AG09319 (cell line): ENCODE data around the gene FRA10AC1.

Source experiments
- DNase-seq: peaks from one replicate; pipeline ENCODE4 v3.0.0-alpha.2; 2010; ENCODE audit warnings: low read depth; ENCODE audit errors: extremely low read depth
- TF ChIP-seq, protein P1 (sequence below): IDR thresholded peaks from 2 replicates; pipeline ENCODE4 v1.5.1; 2011; ENCODE audit warnings: low read depth, mild to moderate bottlenecking, inconsistent platforms, low read length, moderate library complexity

Gene FRA10AC1, protein sequence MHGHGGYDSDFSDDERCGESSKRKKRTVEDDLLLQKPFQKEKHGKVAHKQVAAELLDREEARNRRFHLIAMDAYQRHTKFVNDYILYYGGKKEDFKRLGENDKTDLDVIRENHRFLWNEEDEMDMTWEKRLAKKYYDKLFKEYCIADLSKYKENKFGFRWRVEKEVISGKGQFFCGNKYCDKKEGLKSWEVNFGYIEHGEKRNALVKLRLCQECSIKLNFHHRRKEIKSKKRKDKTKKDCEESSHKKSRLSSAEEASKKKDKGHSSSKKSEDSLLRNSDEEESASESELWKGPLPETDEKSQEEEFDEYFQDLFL

DNA sequence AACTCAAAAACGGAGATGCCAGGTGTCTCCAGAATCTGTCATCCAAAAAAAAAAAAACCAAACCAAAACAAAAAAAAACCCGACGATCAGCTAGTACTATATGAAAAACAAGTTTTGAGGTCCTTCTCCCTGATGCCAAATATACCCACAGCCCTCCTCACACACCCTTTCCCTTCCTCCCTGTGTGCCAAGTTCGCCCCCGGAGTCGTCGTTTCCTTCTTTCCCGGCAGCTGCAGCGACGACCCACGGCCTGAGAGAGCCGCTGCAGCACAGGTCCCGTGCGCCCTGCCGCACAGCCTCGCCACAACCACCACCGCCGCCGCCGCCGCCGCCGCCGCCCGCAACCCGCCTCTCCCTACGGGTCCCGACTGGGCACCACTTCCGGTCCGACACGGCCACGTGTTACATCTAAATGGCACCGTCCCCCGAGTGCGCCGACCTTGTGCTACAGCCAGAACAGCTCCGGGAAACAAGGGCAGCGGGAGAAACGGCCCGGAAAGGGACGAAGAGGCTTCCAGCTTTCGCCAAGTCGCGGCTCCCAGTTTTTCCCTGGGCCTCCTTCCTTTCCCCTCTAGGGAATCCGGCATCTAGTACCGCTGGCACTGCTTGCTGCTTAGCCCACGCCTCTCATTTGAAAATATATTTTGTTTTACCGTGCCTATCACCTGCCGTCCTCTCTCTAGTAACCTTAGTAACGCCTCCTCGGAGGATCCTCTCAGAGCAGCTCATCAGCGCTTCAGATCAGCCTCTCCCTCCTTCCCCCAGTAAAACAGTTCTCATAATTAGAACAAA, at the start of gene FRA10AC1:
FRA10AC1 (minus strand) TSS at position 383 of the 792 bp plus-strand sequence. CDS start 2,486 bp downstream, outside the sequence.
- TF ChIP-seq, protein P1, sequence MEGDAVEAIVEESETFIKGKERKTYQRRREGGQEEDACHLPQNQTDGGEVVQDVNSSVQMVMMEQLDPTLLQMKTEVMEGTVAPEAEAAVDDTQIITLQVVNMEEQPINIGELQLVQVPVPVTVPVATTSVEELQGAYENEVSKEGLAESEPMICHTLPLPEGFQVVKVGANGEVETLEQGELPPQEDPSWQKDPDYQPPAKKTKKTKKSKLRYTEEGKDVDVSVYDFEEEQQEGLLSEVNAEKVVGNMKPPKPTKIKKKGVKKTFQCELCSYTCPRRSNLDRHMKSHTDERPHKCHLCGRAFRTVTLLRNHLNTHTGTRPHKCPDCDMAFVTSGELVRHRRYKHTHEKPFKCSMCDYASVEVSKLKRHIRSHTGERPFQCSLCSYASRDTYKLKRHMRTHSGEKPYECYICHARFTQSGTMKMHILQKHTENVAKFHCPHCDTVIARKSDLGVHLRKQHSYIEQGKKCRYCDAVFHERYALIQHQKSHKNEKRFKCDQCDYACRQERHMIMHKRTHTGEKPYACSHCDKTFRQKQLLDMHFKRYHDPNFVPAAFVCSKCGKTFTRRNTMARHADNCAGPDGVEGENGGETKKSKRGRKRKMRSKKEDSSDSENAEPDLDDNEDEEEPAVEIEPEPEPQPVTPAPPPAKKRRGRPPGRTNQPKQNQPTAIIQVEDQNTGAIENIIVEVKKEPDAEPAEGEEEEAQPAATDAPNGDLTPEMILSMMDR: peak; percentile 47
- peak; percentile 87 for DNase-seq

DNA sequence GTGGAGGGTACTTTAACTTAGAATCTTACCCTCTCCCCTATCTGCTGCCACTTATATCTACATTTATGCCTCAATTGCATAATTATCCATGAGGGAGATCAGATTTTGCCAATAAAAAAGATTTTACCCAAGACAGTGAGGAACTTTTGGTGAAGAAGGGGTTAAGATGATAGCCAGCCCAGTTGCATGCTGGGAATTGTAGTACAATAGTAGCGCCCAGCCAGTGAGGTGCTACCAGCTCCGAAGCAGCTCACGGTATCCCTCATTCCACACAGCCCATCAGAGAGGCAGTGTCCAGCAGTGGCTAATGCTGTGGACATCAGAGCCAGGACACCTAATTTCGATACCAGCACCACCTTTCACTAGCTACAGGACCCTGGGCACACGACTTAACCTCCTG, 49.4 kb upstream of the FRA10AC1 start:
- DNase-seq: no peak
- TF ChIP-seq, protein P1: no peak

DNA sequence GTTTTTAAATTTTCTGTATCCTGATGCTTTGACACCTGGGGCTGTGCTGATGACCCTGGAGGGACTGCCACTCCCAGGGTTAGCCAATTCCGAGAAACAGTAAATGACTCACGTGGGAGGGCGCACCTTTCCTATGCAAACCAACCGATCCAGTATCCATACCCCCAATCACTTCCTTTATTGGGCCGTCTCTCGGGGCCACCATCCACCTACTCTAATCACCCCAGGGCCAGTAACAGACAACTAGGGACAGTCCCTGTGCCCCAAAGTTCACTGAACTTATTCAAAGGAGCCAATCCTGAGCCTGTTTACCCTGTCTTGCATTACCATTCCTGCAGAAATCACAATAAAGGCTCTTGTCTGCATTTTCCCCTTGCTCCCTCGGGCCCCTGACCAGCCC, 48.7 kb upstream of the FRA10AC1 start:
- no peak for DNase-seq

DNA sequence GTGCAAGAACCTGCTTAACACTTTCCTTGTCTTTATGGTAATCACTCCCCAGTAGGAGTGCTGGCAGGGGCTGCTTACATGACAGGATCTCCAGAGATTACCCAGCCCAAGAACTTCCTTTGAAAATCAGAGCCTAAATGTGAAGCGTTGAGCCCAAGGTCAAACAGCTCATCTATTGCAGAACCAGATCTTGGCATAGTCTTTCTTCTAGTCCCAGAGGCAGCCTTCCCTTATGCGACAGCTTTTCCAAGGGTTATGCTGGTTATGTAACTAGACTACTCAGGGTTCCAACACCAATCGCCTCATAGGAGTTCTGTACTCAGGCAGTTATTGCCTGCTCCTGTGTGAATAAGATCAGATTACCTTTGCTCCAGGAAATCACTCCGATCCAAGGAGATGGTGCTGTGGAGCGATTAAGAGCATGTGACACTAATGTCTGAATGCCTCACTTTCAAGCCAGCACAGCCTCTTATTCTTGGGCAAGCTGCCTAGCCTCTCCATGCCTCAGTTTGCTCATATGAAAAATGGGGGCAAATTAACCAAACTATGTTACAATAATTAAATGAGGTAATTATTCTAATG, 46.9 kb upstream of the FRA10AC1 start:
- DNase-seq: no peak
- TF ChIP-seq, protein P1: no peak

More for the DNA sequence above, 48.7 kb upstream of the FRA10AC1 start:
- TF ChIP-seq, protein P1: no peak

DNA sequence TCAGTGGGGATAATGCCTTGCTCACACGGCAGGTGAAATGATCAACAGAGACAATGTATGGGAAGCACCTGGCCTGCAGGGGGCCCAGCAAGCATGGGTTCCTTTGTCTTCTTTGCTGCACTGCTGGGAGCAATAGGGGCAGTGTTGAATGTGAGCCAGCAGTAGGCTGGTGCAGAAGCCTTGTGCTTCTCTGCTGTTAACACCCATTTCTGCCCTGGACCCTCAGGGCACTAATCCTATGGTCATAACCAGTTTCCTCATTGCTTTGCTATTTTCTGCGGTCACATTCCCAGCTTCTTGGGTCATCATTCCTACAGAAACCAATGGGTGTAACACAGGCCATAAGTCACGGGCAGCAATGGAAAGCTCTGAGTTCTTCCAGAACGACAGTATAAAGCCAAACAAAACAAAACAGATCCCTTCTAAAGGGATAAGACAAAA, 44.5 kb upstream of the FRA10AC1 start:
- DNase-seq: peak; percentile 75
- TF ChIP-seq, protein P1: peak; percentile 7; the same call in 1 of the 2 replicates

DNA sequence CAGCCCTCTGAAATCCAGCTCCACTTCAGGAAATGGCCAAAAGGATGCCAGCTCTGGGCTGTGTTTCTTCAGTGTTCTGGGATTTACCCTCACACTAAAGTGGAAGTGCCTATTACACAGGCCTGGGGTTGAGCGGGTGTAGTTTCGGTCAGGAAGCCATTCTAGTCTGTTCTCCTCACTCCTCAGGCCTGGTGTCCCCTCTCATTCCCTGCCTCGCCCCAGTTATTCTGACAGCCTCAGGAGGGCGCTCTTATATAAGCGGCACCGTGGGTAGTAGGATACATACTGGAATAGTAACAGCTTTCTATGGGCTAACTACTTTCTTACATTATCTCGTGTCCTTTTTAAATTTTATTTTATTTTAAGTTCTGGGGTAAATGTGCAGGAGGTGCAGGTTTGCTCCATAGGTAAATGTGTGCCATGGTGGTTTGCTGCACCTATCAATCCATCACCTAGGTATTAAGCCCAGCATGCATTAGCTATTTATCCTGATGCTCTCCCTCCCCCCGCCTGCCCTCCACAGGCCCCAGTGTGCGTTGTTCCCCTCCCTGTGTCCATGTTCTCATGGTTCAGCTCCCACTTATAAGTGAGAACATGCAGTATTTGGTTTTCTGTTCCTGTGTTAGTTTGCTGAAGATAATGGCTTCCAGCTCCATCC, 43.1 kb upstream of the FRA10AC1 start:
- TF ChIP-seq, protein P1: peak; percentile 47
- no peak for DNase-seq
